ENCODE data around the gene FN3KRP.

Gene FN3KRP

GRCh38 chr17:82702231-82702927 lies 14.1 kb upstream of the FN3KRP start:
- no peak for TF ChIP-seq CTCF (IDR thresholded peaks at IDR 0.05; ENCODE audit: insufficient read depth, low read length, poor library complexity, severe bottlenecking)
- Histone ChIP-seq H3K4me3 (replicated peaks; ENCODE audit: low read depth, low read length) (no peak overlapping the region), H3K36me3 (ENCODE audit: control insufficient read depth, insufficient read depth, low read length) (no peaks in the 10 kb centered on the region), H3K27me3 (replicated peaks; ENCODE audit: control insufficient read depth, insufficient read depth, low read length) (no peaks in the 10 kb centered on the region)
- DNase-seq (ENCODE audit: extremely low read depth, insufficient read length): no peak

GRCh38 chr17:82703036-82703745 lies 13.3 kb upstream of the FN3KRP start:
- Histone ChIP-seq H3K4me3 (replicated peaks; ENCODE audit: low read depth, low read length) (no peak overlapping the region), H3K27me3 (replicated peaks; ENCODE audit: control insufficient read depth, insufficient read depth, low read length) (no peaks in the 10 kb centered on the region), H3K36me3 (ENCODE audit: control insufficient read depth, insufficient read depth, low read length) (no peaks in the 10 kb centered on the region)
- TF ChIP-seq CTCF (IDR thresholded peaks at IDR 0.05; ENCODE audit: insufficient read depth, low read length, poor library complexity, severe bottlenecking): no peak
- no peak for DNase-seq (ENCODE audit: extremely low read depth, insufficient read length)

- Histone ChIP-seq H3K36me3 (ENCODE audit: control insufficient read depth, insufficient read depth, low read length) (no peaks in the 10 kb centered on the region), H3K4me3 (replicated peaks; ENCODE audit: low read depth, low read length) (no peak overlapping the region), H3K27me3 (replicated peaks; ENCODE audit: control insufficient read depth, insufficient read depth, low read length) (no peaks in the 10 kb centered on the region)
- no peak for DNase-seq (ENCODE audit: extremely low read depth, insufficient read length)
- no peak for TF ChIP-seq CTCF (IDR thresholded peaks at IDR 0.05; ENCODE audit: insufficient read depth, low read length, poor library complexity, severe bottlenecking)
Observed at GRCh38 chr17:82703935-82704865, 12.3 kb upstream of the FN3KRP start.

GRCh38 chr17:82704886-82705285 lies 11.6 kb upstream of the FN3KRP start:
- Histone ChIP-seq H3K4me3 (replicated peaks; ENCODE audit: low read depth, low read length) (no peak overlapping the region), H3K27me3 (replicated peaks; ENCODE audit: control insufficient read depth, insufficient read depth, low read length) (no peaks in the 10 kb centered on the region), H3K36me3 (ENCODE audit: control insufficient read depth, insufficient read depth, low read length) (no peaks in the 10 kb centered on the region)
- TF ChIP-seq CTCF (IDR thresholded peaks at IDR 0.05; ENCODE audit: insufficient read depth, low read length, poor library complexity, severe bottlenecking): no peak
- no peak for DNase-seq (ENCODE audit: extremely low read depth, insufficient read length)

- TF ChIP-seq CTCF (IDR thresholded peaks at IDR 0.05; ENCODE audit: insufficient read depth, low read length, poor library complexity, severe bottlenecking): no peak
- Histone ChIP-seq H3K27me3 (replicated peaks; ENCODE audit: control insufficient read depth, insufficient read depth, low read length) (no peaks in the 10 kb centered on the region), H3K36me3 (ENCODE audit: control insufficient read depth, insufficient read depth, low read length) (no peaks in the 10 kb centered on the region), H3K4me3 (replicated peaks; ENCODE audit: low read depth, low read length) (no peak overlapping the region)
- DNase-seq (ENCODE audit: extremely low read depth, insufficient read length): no peak
Observed at GRCh38 chr17:82705756-82706155, 10.8 kb upstream of the FN3KRP start.
